ENCODE measurements around the gene C13orf46.

- no peak for TF ChIP-seq CTCF (IDR thresholded peaks at IDR 0.05)
- TF ChIP-seq POLR2A (IDR thresholded peaks at IDR 0.05), result no peak
Observed at GRCh38 chr13:114015111-114015968, 41.5 kb upstream of the C13orf46 start.
